Activated CD8-positive, alpha-beta T cell treated with anti-CD3 and anti-CD28 coated beads for 36 hours (primary cell): ENCODE measurements around the gene MOB3A. TPM values are rescaled to one million over a fixed set of nuclear protein-coding genes. Genes with fewer than 3 reads are reported as not detected.

Source experiments
- ATAC-seq: fragments of 200-7000 bp; cut with Tn5 transposase; one replicate; pipeline ENCODE4 v1.10.0; 2021; ENCODE audit warnings: mild to moderate bottlenecking, moderate library complexity
- CTCF ChIA-PET: fragments of 350-600 bp; sonication (Branson Sonifier 250); formaldehyde crosslinking; loops from one replicate; lab custom pipeline; 2021; ENCODE audit warnings: antibody characterized with exemption; lab: Charles Lee
- POLR2A ChIA-PET: fragments of 350-600 bp; sonication (Branson Sonifier 250); formaldehyde crosslinking; loops from one replicate; lab custom pipeline; 2021; ENCODE audit warnings: antibody characterized with exemption; lab: Charles Lee
- DNase-seq: peaks from one replicate; pipeline ENCODE4 v3.0.0-alpha.2; 2020
- H3K27ac Mint-ChIP-seq: one replicate; pipeline ENCODE4 v1.8.0; 2021; ENCODE audit warnings: mild to moderate bottlenecking, mixed read lengths
- H3K27me3 Mint-ChIP-seq: one replicate; pipeline ENCODE4 v1.8.0; 2021; ENCODE audit warnings: mixed read lengths
- H3K36me3 Mint-ChIP-seq: one replicate; pipeline ENCODE4 v1.8.0; 2021; ENCODE audit warnings: low read depth, mixed read lengths
- H3K4me1 Mint-ChIP-seq: one replicate; pipeline ENCODE4 v1.8.0; 2021; ENCODE audit warnings: low read depth, mixed read lengths
- H3K4me3 Mint-ChIP-seq: one replicate; pipeline ENCODE4 v1.8.0; 2021; ENCODE audit warnings: mild to moderate bottlenecking, moderate library complexity, mixed read lengths
- H3K9me3 Mint-ChIP-seq: one replicate; pipeline ENCODE4 v1.8.0; 2021; ENCODE audit warnings: mixed read lengths
- intact Hi-C: fragments of 100-400 bp; cut with micrococcal nuclease; formaldehyde crosslinking; loops from one replicate; pipeline ENCODE4 v1.10.0; 2022
- total RNA-seq, 2 experiments: library from RNA; stranded (reverse); gene quantifications; one replicate each; pipeline ENCODE4 v1.2.3, GENCODE V29; 2021
- TF ChIP-seq, protein P1 (sequence below): fragments of 200-600 bp; IDR thresholded peaks from one replicate; pipeline ENCODE4 v1.8.0; 2022; ENCODE audit warnings: antibody characterized with exemption, mild to moderate bottlenecking

Gene MOB3A
- total RNA-seq, 2 experiments from 2014 or later, result 175 to 185 TPM

DNA sequence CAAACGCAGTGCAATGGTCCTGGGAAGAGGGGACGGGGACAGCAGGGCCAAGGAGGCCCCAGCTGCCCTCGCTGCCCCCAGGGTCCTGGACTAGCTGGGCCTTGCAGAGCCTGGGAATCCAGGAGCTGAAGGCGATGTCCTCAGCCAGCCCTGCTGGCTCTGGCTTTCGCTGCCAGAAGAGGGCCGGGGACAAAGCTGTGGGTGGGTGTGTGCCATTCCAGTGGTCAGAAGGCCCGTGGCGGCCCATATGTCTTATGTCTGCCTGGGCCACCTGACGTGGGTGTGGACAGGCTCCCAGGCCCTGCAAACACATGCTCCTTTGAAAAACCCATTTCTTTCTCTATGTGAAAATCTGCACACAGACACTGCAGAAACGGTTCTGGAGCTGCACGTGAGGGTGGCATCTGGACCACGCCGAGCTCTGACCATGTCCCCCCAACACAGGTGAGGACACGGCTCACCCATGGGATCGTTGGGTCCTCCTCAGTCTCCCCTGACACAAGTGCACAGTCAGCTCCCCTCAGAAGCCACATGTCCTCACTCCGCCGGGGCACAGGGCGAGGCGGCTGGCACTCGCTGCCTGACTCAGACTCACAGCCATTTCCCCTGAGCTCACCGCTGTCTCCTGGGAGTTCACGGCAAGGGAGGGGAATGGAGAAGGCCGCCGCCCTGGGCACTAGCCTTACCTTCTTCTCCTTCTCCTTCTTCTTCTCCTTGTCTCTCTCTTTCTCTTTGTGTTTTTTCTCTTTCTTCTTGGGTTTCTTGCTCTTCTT lies 17.5 kb upstream of the MOB3A start:
- POLR2A ChIA-PET, result interaction anchor here (0.9 to 1.8 kb wide), 2 partner anchors 10 to 31 kb away, joined by 3 to 5 read pairs; no protein-coding TSS in a partner anchor
- TF ChIP-seq, protein P1, sequence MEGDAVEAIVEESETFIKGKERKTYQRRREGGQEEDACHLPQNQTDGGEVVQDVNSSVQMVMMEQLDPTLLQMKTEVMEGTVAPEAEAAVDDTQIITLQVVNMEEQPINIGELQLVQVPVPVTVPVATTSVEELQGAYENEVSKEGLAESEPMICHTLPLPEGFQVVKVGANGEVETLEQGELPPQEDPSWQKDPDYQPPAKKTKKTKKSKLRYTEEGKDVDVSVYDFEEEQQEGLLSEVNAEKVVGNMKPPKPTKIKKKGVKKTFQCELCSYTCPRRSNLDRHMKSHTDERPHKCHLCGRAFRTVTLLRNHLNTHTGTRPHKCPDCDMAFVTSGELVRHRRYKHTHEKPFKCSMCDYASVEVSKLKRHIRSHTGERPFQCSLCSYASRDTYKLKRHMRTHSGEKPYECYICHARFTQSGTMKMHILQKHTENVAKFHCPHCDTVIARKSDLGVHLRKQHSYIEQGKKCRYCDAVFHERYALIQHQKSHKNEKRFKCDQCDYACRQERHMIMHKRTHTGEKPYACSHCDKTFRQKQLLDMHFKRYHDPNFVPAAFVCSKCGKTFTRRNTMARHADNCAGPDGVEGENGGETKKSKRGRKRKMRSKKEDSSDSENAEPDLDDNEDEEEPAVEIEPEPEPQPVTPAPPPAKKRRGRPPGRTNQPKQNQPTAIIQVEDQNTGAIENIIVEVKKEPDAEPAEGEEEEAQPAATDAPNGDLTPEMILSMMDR, result no peak
- Mint-ChIP-seq H3K9me3 (no peaks in the 10 kb centered on the region), H3K4me1 (peaks cover 12% of the 10 kb centered on the region), H3K36me3 (peaks cover 31% of the 10 kb centered on the region), H3K4me3 (no peak overlapping the region), H3K27ac (no peak overlapping the region), H3K27me3 (no peaks in the 10 kb centered on the region)
- ATAC-seq (no peak), DNase-seq (no peak)
- intact Hi-C loops, result no loop called here
- CTCF ChIA-PET, result interaction anchor here (0.9 kb wide), 1 partner anchor 16 kb away, joined by 3 read pairs; no protein-coding TSS in a partner anchor

DNA sequence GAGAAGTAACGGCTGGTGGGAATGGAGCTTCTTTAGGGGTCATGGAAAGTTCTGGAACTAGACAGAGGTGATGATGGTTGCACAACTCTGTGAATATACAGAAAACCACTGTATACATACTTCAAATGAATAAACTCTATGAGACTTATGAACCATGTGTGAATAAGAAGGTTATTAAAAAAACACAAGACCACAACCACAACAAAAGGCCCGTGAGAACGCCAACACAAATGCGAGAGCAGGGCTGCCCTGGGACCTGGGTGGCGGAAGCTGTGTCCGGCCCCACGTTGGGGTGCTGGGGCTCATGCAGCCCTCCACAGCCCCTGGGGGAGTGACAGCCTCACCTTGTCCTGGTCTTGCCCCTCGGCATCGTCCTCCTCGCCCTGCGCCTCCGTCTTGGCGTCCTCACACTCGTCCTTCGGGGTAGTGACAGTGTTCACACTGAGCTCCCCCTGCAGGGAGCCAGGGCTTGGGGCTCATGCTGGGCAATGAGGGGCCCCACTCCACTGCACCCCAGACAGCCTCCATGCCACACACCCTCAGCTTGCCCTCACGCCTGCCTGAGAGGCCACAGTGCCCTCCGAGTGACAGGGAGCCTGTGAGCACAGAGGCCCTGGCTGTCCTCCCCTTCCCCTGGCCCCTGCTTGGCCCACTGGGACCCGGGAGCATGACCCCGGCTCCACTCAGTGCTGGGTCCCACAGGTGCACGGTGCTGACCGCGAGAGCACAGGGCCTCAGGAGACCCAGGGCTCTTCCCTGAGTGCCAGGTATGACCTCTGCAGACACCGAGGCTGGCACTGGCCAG lies 16.6 kb upstream of the MOB3A start:
- peaks cover 28% of the 10 kb centered on the region for H3K36me3 Mint-ChIP-seq
- ATAC-seq (peak; percentile 55), DNase-seq (no peak)
- intact Hi-C loops, result no loop called here
- H3K27me3 Mint-ChIP-seq, result no peaks in the 10 kb centered on the region
- peak overlapping the region; percentile 16 for H3K27ac Mint-ChIP-seq
- TF ChIP-seq, protein P1, result no peak
- ChIA-PET CTCF (interaction anchor here (0.9 kb wide), 1 partner anchor 93 kb away, joined by 3 read pairs; no protein-coding TSS in a partner anchor), POLR2A (interaction anchor here (0.9 to 1.8 kb wide), 2 partner anchors 11 to 30 kb away, joined by 3 to 5 read pairs; no protein-coding TSS in a partner anchor)
- peaks cover 12% of the 10 kb centered on the region for H3K4me1 Mint-ChIP-seq
- H3K4me3 Mint-ChIP-seq, result no peak overlapping the region
- H3K9me3 Mint-ChIP-seq, result no peaks in the 10 kb centered on the region

DNA sequence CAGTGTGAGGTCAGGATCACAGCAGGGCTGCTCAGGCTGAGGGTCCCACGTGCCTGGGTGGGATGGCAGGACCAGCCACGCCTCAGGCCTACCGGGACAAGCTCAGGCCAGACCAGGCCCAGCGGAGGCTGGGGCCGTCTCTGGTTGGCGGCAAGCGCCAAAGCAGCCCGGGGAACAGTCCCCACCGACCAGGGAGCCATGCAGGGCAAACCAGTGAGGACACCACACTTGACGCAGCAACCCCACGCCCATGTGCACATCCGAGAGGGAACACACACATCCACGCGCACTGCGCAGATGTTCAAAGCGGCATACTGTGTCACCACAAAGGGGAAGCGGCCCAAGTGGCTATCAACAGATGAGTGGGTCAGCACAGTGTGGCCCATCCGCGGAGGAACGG lies 15.8 kb upstream of the MOB3A start:
- intact Hi-C loops, result no loop called here
- TF ChIP-seq, protein P1, result no peak
- DNase-seq (no peak), ATAC-seq (no peak)
- peaks cover 12% of the 10 kb centered on the region for H3K4me1 Mint-ChIP-seq
- no peaks in the 10 kb centered on the region for H3K27me3 Mint-ChIP-seq
- no peaks in the 10 kb centered on the region for H3K9me3 Mint-ChIP-seq
- POLR2A ChIA-PET, result no interaction called here
- H3K27ac Mint-ChIP-seq, result no peak overlapping the region
- no peak overlapping the region for H3K4me3 Mint-ChIP-seq
- CTCF ChIA-PET, result interaction anchor here (0.6 to 0.9 kb wide), 2 partner anchors 92 to 104 kb away, joined by 3 read pairs; no protein-coding TSS in a partner anchor
- peaks cover 34% of the 10 kb centered on the region for H3K36me3 Mint-ChIP-seq

DNA sequence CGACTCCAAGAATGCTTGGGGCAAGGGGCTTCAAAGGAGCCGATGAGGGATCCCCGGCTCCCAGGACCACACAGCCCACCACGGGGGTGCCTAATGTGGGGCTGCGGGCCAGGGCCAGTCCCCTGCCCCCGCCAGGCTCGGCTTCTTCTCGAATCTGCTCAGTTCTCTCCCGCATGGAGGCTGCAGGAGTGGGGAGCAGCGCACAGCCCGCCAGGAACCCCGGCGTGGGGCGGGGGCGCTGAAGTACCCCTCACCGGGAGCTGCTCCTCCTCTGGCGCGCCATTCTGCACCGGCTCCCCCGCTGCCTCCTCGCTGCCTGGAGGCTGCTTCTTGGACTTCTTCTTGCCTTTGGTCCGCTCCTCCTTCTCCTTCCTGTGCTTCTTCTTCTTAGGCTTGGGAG lies 15.3 kb upstream of the MOB3A start:
- ATAC-seq (no peak), DNase-seq (no peak)
- no peaks in the 10 kb centered on the region for H3K9me3 Mint-ChIP-seq
- no peak overlapping the region for H3K4me3 Mint-ChIP-seq
- POLR2A ChIA-PET, result interaction anchor here (1.7 kb wide), 1 partner anchor 83 kb away, joined by 4 read pairs; no protein-coding TSS in a partner anchor
- CTCF ChIA-PET, result no interaction called here
- intact Hi-C loops, result no loop called here
- H3K27me3 Mint-ChIP-seq, result no peaks in the 10 kb centered on the region
- peaks cover 12% of the 10 kb centered on the region for H3K4me1 Mint-ChIP-seq
- no peak overlapping the region for H3K27ac Mint-ChIP-seq
- TF ChIP-seq, protein P1, result no peak
- H3K36me3 Mint-ChIP-seq, result peaks cover 38% of the 10 kb centered on the region
